A673 (cell line): ENCODE results near the gene ZNF107.
"Not testable (repeated sequence)": the region's sequence is repeated elsewhere in the genome, so short reads cannot be mapped to it uniquely, and the experiment has no call there.

Experiments used
- EZH2 ChIP-seq: fragments of 200-600 bp; sonication (generic); IDR thresholded peaks from 2 replicates; pipeline ENCODE4 v1.6.1; 2017; ENCODE audit warnings: borderline replicate concordance, low read depth, mild to moderate bottlenecking, mixed read lengths, antibody characterized with exemption, low read length; ENCODE audit not compliant: poor library complexity, severe bottlenecking
- TF ChIP-seq, protein P1 (sequence below): fragments of 300-800, 200-600 bp; sonication (generic); conservative IDR thresholded peaks from 2 replicates; pipeline ENCODE4 v1.5.1; 2017; ENCODE audit warnings: low read depth, mild to moderate bottlenecking, antibody characterized with exemption, low read length, moderate library complexity, mixed read lengths

- TF ChIP-seq, protein P1, sequence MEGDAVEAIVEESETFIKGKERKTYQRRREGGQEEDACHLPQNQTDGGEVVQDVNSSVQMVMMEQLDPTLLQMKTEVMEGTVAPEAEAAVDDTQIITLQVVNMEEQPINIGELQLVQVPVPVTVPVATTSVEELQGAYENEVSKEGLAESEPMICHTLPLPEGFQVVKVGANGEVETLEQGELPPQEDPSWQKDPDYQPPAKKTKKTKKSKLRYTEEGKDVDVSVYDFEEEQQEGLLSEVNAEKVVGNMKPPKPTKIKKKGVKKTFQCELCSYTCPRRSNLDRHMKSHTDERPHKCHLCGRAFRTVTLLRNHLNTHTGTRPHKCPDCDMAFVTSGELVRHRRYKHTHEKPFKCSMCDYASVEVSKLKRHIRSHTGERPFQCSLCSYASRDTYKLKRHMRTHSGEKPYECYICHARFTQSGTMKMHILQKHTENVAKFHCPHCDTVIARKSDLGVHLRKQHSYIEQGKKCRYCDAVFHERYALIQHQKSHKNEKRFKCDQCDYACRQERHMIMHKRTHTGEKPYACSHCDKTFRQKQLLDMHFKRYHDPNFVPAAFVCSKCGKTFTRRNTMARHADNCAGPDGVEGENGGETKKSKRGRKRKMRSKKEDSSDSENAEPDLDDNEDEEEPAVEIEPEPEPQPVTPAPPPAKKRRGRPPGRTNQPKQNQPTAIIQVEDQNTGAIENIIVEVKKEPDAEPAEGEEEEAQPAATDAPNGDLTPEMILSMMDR, result not testable (repeated sequence)
- TF ChIP-seq EZH2, result not testable (repeated sequence)
These were observed 31.9 kb downstream of the ZNF107 start for GRCh38 chr7:64697863-64698262.
